Activated CD8-positive, alpha-beta memory T cell treated with anti-CD3 and anti-CD28 coated beads for 1 hour (primary cell): Measurements from ENCODE around the gene USP9X.
"Not testable (repeated sequence)": the region's sequence is repeated elsewhere in the genome, so short reads cannot be mapped to it uniquely, and the experiment has no call there.

Experiments used
- DNase-seq, 2 donors: peaks; one replicate each; pipeline ENCODE4 v3.0.0-alpha.2; 2020; ENCODE audit warnings: low read depth in 1 of 2; ENCODE audit errors: extremely low read depth in 1 of 2

USP9X gene

GRCh38 chrX:41084893-41085511, at the start of gene USP9X:
USP9X (plus strand) TSS chrX:41085445; CDS start chrX:41123629, 38,184 bp downstream.
- DNase-seq, result peak; percentile 76 to 83

GRCh38 chrX:41035582-41035981, 49.7 kb upstream of the USP9X start:
- DNase-seq, result no peak

GRCh38 chrX:41036668-41037326, 48.4 kb upstream of the USP9X start:
- no peak for DNase-seq

- DNase-seq, result no peak
Observed at GRCh38 chrX:41043196-41043595, 42.0 kb upstream of the USP9X start.

- no peak for DNase-seq
Observed at GRCh38 chrX:41043674-41044345, 41.4 kb upstream of the USP9X start.

GRCh38 chrX:41045960-41046567, 39.2 kb upstream of the USP9X start:
- no peak for DNase-seq

- no peak for DNase-seq
Observed at GRCh38 chrX:41047878-41048534, 37.2 kb upstream of the USP9X start.

GRCh38 chrX:41050359-41050758, 34.9 kb upstream of the USP9X start:
- no peak for DNase-seq

- no peak for DNase-seq
Observed at GRCh38 chrX:41051288-41051687, 34.0 kb upstream of the USP9X start.

GRCh38 chrX:41055740-41056139, 29.5 kb upstream of the USP9X start:
- no peak for DNase-seq

GRCh38 chrX:41063276-41063675, 22.0 kb upstream of the USP9X start:
- not testable (repeated sequence) for DNase-seq

GRCh38 chrX:41064018-41064417, 21.2 kb upstream of the USP9X start:
- DNase-seq, result no peak

GRCh38 chrX:41066391-41066790, 18.9 kb upstream of the USP9X start:
- no peak for DNase-seq

GRCh38 chrX:41066969-41067368, 18.3 kb upstream of the USP9X start:
- DNase-seq, result no peak

GRCh38 chrX:41067721-41068120, 17.5 kb upstream of the USP9X start:
- no peak for DNase-seq

- no peak for DNase-seq
Observed at GRCh38 chrX:41076742-41077141, 8.5 kb upstream of the USP9X start.

- DNase-seq, result no peak
Observed at GRCh38 chrX:41081821-41082220, 3.4 kb upstream of the USP9X start.

GRCh38 chrX:41082783-41083182, 2.5 kb upstream of the USP9X start:
- no peak for DNase-seq

- peak; percentile 94 to 100 for DNase-seq
Observed at GRCh38 chrX:41084044-41084892, 977 bp upstream of the USP9X start.

- peak; percentile 34 to 63 for DNase-seq
Observed at GRCh38 chrX:41085512-41085877, 250 bp downstream of the USP9X start.
